PC-9 (cell line): Measurements from ENCODE around the gene CTSE.
A peak's percentile ranks its signal among the peaks of the same experiment; 100 is the strongest.

Experiments used
- CTCF ChIP-seq: fragments of 200-600 bp; sonication (generic); conservative IDR thresholded peaks from 2 replicates; pipeline ENCODE4 v1.6.1; 2017; ENCODE audit warnings: mixed run types, antibody characterized with exemption, mild to moderate bottlenecking, moderate library complexity
- EZH2 ChIP-seq: fragments of 200-600 bp; sonication (generic); IDR thresholded peaks from 2 replicates; pipeline ENCODE4 v1.8.0; 2017; ENCODE audit warnings: antibody characterized with exemption, low read depth

- TF ChIP-seq CTCF (peak; percentile 84), EZH2 (no peak)
These were observed 7.0 kb upstream of the CTSE start for GRCh38 chr1:206030714-206031113.
